NCI-H510A treated with DMSO at 0.1 percent for 48 hours (cell line): ENCODE results near the gene PRKCA.
A peak's percentile ranks its signal among the peaks of the same experiment; 100 is the strongest.

Experiments used
- DNase-seq: peaks from one replicate; lab custom pipeline; 2025; lab: John Stamatoyannopoulos, UW

The PRKCA gene

GRCh38 chr17:66746736-66747135, 444.3 kb downstream of the PRKCA start:
- no peak for DNase-seq

GRCh38 chr17:66747578-66748275, 445.3 kb downstream of the PRKCA start:
- DNase-seq = no peak

GRCh38 chr17:66748578-66748977, 446.2 kb downstream of the PRKCA start:
- no peak for DNase-seq

GRCh38 chr17:66749217-66749832, 446.9 kb downstream of the PRKCA start:
- no peak for DNase-seq

DNA sequence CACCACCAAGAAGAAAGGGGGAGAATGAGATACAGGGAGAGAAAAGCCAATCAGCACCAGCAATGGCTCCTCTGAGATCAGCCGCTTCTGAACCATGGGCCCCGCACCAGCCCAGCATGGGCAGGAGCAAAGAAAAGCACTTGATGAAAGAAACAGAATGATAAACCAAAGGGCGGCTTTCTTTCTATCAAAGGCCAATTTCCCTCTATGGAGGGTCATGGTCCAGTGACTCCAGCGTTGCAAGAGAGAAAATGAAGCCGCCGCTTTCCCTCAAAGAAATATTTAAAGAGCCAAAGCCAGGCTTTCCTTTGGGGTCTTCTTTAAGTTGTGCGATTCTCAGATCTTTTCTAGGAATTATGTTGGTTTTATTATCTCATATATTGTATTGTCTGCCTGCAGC, 447.7 kb downstream of the PRKCA start:
- DNase-seq = no peak

GRCh38 chr17:66750781-66751543, 448.5 kb downstream of the PRKCA start:
- no peak for DNase-seq

DNA sequence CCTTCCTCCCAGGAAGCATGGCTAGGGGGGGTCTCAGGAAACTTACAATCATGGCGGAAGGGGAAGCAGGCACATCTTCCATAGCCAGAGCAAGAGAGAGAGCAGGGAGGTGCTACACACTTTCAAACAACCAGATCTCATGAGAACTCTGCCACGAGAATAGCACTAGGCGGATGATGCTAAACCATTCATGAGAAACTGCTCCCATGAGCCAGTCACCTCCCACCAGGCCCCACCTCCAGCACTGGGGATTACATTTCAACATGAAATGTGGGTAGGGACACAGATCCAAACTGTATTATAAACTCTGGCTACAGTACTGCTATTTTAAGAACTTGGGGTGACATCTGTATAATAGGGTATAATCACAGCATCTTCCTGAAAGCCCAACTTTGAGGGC, 449.4 kb downstream of the PRKCA start:
- DNase-seq = no peak

DNA sequence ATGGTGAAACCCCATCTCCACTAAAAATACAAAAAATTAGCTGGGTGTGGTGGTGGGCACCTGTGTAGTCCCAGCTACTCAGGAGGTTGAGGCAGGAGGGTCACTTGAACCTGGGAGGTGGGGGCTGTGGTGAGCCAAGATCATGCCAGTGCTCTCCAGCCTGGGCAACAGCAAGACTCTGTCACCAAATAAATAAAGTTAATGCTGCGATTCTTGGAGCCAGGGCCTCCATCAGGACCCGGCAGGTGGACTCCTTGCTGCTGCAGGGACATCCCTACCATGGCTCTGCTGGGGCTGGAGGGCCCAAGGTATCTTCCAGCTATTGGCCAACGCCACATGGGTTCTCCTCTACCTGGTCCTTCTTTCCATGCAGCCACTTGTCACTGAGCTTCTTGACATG, 450.0 kb downstream of the PRKCA start:
- no peak for DNase-seq

- no peak for DNase-seq
Observed at GRCh38 chr17:66753126-66753920, 450.9 kb downstream of the PRKCA start.

- DNase-seq = peak; percentile 98
Observed at GRCh38 chr17:66755101-66755943, 452.9 kb downstream of the PRKCA start.

DNA sequence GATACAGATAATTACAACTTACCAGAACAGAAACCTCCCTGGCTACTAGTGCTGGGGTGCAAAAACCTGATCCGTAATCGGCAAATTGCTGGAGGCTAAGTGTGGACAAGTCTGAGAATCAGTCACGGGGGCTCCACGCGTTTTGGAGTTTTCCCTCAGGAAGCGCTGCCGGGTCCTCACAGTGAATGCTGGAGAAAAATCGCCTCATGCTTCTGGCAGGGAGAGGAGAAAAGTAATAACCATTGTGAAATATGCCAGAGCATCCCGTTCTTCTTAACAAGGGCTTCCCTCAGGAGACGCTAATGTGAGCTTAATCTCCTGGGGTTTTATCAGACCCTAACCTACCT, 453.5 kb downstream of the PRKCA start:
- DNase-seq = no peak

DNA sequence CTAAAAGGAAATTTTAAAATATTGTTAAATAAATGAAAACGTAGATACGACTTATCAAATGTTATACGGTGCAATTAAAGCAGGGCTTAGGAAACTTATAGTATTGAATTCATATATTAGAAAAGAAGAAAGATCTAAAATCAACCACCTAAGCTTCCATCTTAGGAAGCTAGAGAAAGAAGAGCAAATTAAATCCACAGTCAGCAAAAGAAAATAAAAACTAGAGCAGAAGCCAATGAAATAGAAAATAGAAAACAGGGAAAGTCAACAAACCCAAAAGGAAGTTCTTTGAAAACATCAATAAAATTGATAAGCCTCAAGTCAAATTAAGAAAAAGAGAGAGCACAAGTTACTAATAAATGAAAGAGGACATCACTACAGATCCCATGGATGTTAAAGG, 457.9 kb downstream of the PRKCA start:
- no peak for DNase-seq

DNA sequence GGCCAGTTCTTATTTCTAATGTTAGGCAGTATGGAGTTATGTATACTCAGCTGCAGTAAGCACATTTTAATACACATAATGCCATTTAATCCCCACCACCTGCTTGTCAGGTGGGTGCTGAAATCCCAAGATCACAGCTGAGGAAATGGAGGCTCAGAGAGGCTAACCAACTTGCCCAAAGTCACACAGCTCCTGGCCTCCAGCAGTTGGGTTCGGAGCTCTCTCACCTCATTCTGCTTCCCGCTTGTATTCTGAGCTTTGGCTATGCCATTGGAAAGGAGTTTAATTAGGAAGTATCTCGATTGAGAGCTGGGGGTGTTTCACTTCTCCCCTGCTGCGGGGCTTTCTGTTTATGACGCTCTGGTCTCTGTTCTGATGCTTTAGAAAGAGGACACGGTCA, 459.9 kb downstream of the PRKCA start:
- DNase-seq = no peak

DNA sequence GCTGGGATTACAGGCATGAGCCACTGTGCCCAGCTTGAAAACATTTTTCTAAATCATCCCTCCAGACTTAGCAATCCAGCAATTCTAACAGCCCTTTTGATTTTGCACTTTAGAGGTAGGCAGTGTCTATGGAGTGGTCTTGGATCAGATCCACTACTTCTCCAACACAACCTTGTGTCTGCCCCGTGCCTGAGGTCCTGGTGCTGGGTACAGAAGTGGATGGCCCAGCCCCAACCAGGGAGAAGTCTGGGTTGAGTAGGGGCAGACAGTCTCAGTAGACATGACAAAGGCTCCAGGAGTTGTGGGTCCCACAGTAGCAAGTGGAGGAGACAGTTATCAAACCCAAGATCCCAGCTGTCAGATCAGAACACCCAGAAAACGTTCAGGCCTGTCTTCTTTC, 460.6 kb downstream of the PRKCA start:
- DNase-seq = no peak

GRCh38 chr17:66764506-66764905, 462.1 kb downstream of the PRKCA start:
- no peak for DNase-seq

- DNase-seq = no peak
Observed at GRCh38 chr17:66767154-66767933, 464.9 kb downstream of the PRKCA start.

- no peak for DNase-seq
Observed at GRCh38 chr17:66769911-66770310, 467.5 kb downstream of the PRKCA start.

DNA sequence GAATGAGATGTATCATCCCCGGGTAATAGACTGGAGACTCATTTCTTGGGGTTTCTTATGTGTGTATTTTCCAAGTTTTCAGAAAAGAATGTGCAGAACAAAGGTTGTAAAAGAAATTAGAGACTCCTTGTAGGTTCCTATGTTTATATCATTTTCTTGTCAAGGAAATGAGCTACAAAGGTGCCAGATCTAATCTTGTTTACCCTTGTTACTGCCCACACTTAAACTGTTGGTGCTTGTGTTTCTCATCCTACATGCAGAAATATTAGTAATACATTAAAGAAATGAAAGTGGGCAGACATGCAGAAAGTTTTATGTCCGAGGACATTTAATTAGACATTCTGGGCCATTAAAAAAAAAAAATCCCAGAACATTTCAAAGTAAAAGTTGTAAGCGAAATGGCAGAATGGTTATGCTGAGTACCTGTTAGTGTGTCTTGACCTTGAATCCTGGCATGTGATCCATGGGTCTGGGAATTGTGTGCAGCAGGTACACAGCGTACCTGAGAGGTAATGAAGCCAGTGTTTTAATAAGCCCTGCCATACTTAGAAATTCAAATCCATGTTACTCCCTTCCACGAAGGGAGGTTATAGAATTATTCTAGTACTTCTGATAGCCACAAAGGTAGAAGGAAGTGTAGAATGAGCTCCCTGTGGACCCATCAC, 469.9 kb downstream of the PRKCA start:
- DNase-seq = no peak

GRCh38 chr17:66775271-66775670, 472.9 kb downstream of the PRKCA start:
- no peak for DNase-seq

DNA sequence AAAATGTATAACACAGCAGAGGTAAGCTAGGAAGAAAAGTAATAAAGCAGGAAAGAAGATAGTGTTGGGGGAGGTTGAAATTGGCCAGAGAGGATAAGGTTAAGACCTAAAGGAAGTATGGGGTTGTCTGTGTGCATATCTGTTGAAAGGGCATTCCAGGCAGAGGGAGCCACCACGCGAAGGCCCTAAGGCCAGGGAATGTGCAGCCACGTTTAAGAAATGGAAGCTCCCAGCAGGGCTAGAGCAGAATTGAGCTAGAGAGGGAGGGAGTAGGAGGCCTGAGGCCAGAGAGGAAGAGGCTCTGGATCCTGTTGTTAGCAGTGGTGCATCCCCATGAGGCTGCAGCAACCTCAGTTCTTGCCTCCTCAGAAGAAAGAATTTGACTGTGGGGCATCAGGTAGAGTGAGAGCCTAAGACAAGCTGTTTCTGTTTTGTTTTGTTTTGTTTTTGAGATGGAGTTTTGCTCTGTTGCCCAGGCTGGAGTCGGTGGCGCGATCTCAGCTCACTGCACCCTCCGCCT, 473.5 kb downstream of the PRKCA start:
- DNase-seq = no peak
